Upper lobe of left lung (tissue), 4 donors: ENCODE data around the gene CPLX1.
"Not testable (repeated sequence)": the region's sequence is repeated elsewhere in the genome, so short reads cannot be mapped to it uniquely, and the experiment has no call there.

Source experiments
- EP300 ChIP-seq, 4 donors: sonication (generic); formaldehyde crosslinking; IDR thresholded peaks; one replicate each; pipeline ENCODE4 v1.5.1; 2017; ENCODE audit warnings: antibody characterized with exemption in 4 of 4, control low read depth in 2 of 4
- POLR2A ChIP-seq, 4 donors: fragments of 450-650 bp; IDR thresholded peaks; one replicate each; pipeline ENCODE4 v1.5.1; 2016 to 2017; ENCODE audit warnings: antibody characterized with exemption in 4 of 4, mild to moderate bottlenecking in 2 of 4
- POLR2AphosphoS5 ChIP-seq, 2 donors: sonication (generic); formaldehyde crosslinking; IDR thresholded peaks; one replicate each; pipeline ENCODE4 v1.5.1; 2017; ENCODE audit warnings: antibody characterized with exemption in 2 of 2
- TF ChIP-seq, protein P1 (sequence below), 6 experiments: fragments of 450-650 bp in 4 of 6; fragments of 200-600 bp in 2 of 6; sonication (generic) in 2 of 6; IDR thresholded peaks; one replicate each; pipeline ENCODE4 v1.5.1; 2016 to 2019; ENCODE audit warnings: antibody characterized with exemption in 6 of 6

DNA sequence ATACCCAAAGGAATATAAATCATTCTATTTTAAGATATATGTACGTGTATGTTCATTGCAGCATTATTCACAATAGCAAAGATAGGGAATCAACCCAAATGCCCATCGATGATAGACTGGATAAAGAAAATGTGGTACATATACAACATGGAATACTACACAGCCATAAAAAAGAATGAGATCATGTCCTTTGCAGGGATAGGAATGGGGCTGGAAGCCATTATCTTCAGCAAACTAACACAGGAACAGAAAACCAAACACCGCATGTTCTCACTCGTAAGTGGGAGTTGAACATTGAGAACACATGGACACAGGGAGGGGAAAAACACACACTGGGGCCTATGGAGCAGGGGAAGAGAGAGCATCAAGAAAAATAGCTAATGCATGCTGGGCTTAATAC is 18.9 kb downstream of the CPLX1 start:
- TF ChIP-seq, protein P1, sequence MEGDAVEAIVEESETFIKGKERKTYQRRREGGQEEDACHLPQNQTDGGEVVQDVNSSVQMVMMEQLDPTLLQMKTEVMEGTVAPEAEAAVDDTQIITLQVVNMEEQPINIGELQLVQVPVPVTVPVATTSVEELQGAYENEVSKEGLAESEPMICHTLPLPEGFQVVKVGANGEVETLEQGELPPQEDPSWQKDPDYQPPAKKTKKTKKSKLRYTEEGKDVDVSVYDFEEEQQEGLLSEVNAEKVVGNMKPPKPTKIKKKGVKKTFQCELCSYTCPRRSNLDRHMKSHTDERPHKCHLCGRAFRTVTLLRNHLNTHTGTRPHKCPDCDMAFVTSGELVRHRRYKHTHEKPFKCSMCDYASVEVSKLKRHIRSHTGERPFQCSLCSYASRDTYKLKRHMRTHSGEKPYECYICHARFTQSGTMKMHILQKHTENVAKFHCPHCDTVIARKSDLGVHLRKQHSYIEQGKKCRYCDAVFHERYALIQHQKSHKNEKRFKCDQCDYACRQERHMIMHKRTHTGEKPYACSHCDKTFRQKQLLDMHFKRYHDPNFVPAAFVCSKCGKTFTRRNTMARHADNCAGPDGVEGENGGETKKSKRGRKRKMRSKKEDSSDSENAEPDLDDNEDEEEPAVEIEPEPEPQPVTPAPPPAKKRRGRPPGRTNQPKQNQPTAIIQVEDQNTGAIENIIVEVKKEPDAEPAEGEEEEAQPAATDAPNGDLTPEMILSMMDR (IDR thresholded peaks at IDR 0.05): not testable (repeated sequence)
- TF ChIP-seq EP300, POLR2AphosphoS5, POLR2A (IDR thresholded peaks at IDR 0.05): not testable (repeated sequence)
